ENCODE results near the gene TCEA3. TPM values are rescaled to one million over a fixed set of nuclear protein-coding genes. Genes with fewer than 3 reads are reported as not detected.

The TCEA3 gene
- polyA plus RNA-seq, 3 donors, result 0.26 to 0.52 TPM; not detected in 1

GRCh38 chr1:23396380-23396779 is 28.2 kb downstream of the TCEA3 start:
- Histone ChIP-seq H3K9me3 (replicated peaks in 1 of 2; ENCODE audit: control insufficient read depth in 1 of 2, insufficient read depth in 1 of 2, low read length in 2 of 2) (no peaks in the 10 kb centered on the region), H3K36me3 (replicated peaks in 1 of 2; ENCODE audit: control insufficient read depth in 1 of 2, insufficient read depth in 2 of 2, low read length in 2 of 2) (no peaks in the 10 kb centered on the region), H4K20me1 (ENCODE audit: insufficient read depth, low read length) (no peaks in the 10 kb centered on the region), H3K4me3 (replicated peaks in 1 of 3; ENCODE audit: low read depth in 2 of 3, low read length in 3 of 3) (no peak overlapping the region), H3K27me3 (ENCODE audit: control insufficient read depth in 2 of 2, insufficient read depth in 2 of 2, low read length in 2 of 2) (no peaks in the 10 kb centered on the region), H2AFZ (ENCODE audit: insufficient read depth, low read depth, low read length, poor library complexity, severe bottlenecking) (no peak overlapping the region), H3K4me2 (replicated peaks; ENCODE audit: extremely low read depth, low read length, poor library complexity, severe bottlenecking) (no peak overlapping the region), H3K4me1 (ENCODE audit: control insufficient read depth in 1 of 2, insufficient read depth in 2 of 2, low read length in 2 of 2) (peaks cover 4 to 8% of the 10 kb centered on the region in 2 donors), H3K9ac (ENCODE audit: insufficient read depth, low read length, poor library complexity, severe bottlenecking) (no peak overlapping the region), H3K27ac (ENCODE audit: low read depth in 1 of 2, low read length in 2 of 2) (no peak overlapping the region), H3K79me2 (ENCODE audit: insufficient read depth, low read length) (no peaks in the 10 kb centered on the region)
- H3K9me3 Mint-ChIP-seq, result no peaks in the 10 kb centered on the region
- 90% methylated on average over 2 of the region's 2 CpGs for WGBS (ENCODE audit: insufficient coverage)
- H3K27me3 Mint-ChIP-seq (ENCODE audit: low read depth in 3 of 3), result peaks cover 0 to 9% (median 2%) of the 10 kb centered on the region in 3 donors
- no peak overlapping the region for H3K27ac Mint-ChIP-seq
- H3K36me3 Mint-ChIP-seq, result no peaks in the 10 kb centered on the region
- H3K4me1 Mint-ChIP-seq, result peaks cover 12% of the 10 kb centered on the region
- no peak for TF ChIP-seq CTCF (IDR thresholded peaks at IDR 0.05)
- intact Hi-C loops (cut with micrococcal nuclease), result no loop called here
- DNase-seq, result no peak
- no peak overlapping the region for H3K4me3 Mint-ChIP-seq

GRCh38 chr1:23395849-23396248 is 28.7 kb downstream of the TCEA3 start:
- Mint-ChIP-seq H3K27me3 (ENCODE audit: low read depth in 3 of 3) (peaks cover 0 to 9% (median 2%) of the 10 kb centered on the region in 3 donors), H3K4me1 (peaks cover 7% of the 10 kb centered on the region), H3K4me3 (no peak overlapping the region), H3K36me3 (no peaks in the 10 kb centered on the region), H3K27ac (no peak overlapping the region), H3K9me3 (no peaks in the 10 kb centered on the region)
- Histone ChIP-seq H3K9ac (ENCODE audit: insufficient read depth, low read length, poor library complexity, severe bottlenecking) (no peak overlapping the region), H4K20me1 (ENCODE audit: insufficient read depth, low read length) (no peaks in the 10 kb centered on the region), H3K4me1 (ENCODE audit: control insufficient read depth in 1 of 2, insufficient read depth in 2 of 2, low read length in 2 of 2) (peaks cover 3 to 6% of the 10 kb centered on the region in 2 donors), H3K36me3 (replicated peaks in 1 of 2; ENCODE audit: control insufficient read depth in 1 of 2, insufficient read depth in 2 of 2, low read length in 2 of 2) (no peaks in the 10 kb centered on the region), H3K4me2 (replicated peaks; ENCODE audit: extremely low read depth, low read length, poor library complexity, severe bottlenecking) (no peak overlapping the region), H3K79me2 (ENCODE audit: insufficient read depth, low read length) (no peaks in the 10 kb centered on the region), H2AFZ (ENCODE audit: insufficient read depth, low read depth, low read length, poor library complexity, severe bottlenecking) (no peak overlapping the region), H3K27me3 (ENCODE audit: control insufficient read depth in 2 of 2, insufficient read depth in 2 of 2, low read length in 2 of 2) (no peaks in the 10 kb centered on the region), H3K27ac (ENCODE audit: low read depth in 1 of 2, low read length in 2 of 2) (no peak overlapping the region), H3K4me3 (replicated peaks in 1 of 3; ENCODE audit: low read depth in 2 of 3, low read length in 3 of 3) (no peak overlapping the region), H3K9me3 (replicated peaks in 1 of 2; ENCODE audit: control insufficient read depth in 1 of 2, insufficient read depth in 1 of 2, low read length in 2 of 2) (no peaks in the 10 kb centered on the region)
- DNase-seq, result no peak
- intact Hi-C loops (cut with micrococcal nuclease), result no loop called here
- TF ChIP-seq CTCF (IDR thresholded peaks at IDR 0.05), result no peak
- WGBS (ENCODE audit: insufficient coverage), result 69% methylated on average over 4 of the region's 4 CpGs

Data from CD14-positive monocyte (primary cell).